ENCODE results near the gene NMT1. TPM values are rescaled to one million over a fixed set of nuclear protein-coding genes. Genes with fewer than 3 reads are reported as not detected.
"Not testable (repeated sequence)": the region's sequence is repeated elsewhere in the genome, so short reads cannot be mapped to it uniquely, and the experiment has no call there.

NMT1 gene
- total and polyA plus RNA-seq, 11 donors, result 36.8 to 114 (median 68.7) TPM

GRCh38 chr17:45050481-45051059 is 10.5 kb upstream of the NMT1 start:
- H3K27me3 ChIP-seq, result no peaks in the 10 kb centered on the region
- no peaks in the 10 kb centered on the region for H3K9me3 ChIP-seq
- TF ChIP-seq CTCF (IDR thresholded peaks at IDR 0.05) (no peak), POLR2A (IDR thresholded peaks at IDR 0.05) (no peak)
- peaks cover 0 to 27% (median 13%) of the 10 kb centered on the region in 12 donors for H3K4me1 ChIP-seq
- intact Hi-C loops (cut with DNase I), result loop anchor here in 2 of 10 donors (5.0 to 10.0 kb wide), 2 partner anchors 62 to 84 kb away; partner anchors contain the start of genes ACBD4 (in 1 of the 2) and PLCD3 (in 1 of the 2)
- peak overlapping the region; percentile 58 to 89 (median 70) for H3K4me3 ChIP-seq
- no peaks in the 10 kb centered on the region for H3K36me3 ChIP-seq
- no peak for DNase-seq
- WGBS, 4 donors, result 5 to 8% (median 6%) methylated on average over 14 of the region's 14 CpGs
- ATAC-seq, result peak in 1 of 4 donors; percentile 17
- peak overlapping the region; percentile 89 to 97 (median 92) for H3K27ac ChIP-seq

- ATAC-seq, result peak; percentile 98 to 100 (median 99)
- intact Hi-C loops (cut with DNase I), result loop anchor here in 2 of 10 donors (5.0 to 10.0 kb wide), 2 partner anchors 61 to 84 kb away; partner anchors contain the start of genes ACBD4 (in 1 of the 2) and PLCD3 (in 1 of the 2)
These were observed 9.9 kb upstream of the NMT1 start, which contains the start of gene DCAKD for GRCh38 chr17:45051060-45051719. DCAKD (minus strand) TSS chr17:45051632; CDS start chr17:45034885, 16,747 bp downstream.

GRCh38 chr17:45051720-45052051 is 9.4 kb upstream of the NMT1 start:
- intact Hi-C loops (cut with DNase I), result loop anchor here in 3 of 10 donors (1.0 to 10.0 kb wide), 3 partner anchors 9 to 83 kb away; partner anchors contain the start of genes ACBD4 (in 1 of the 3) and PLCD3 (in 1 of the 3)
- Histone ChIP-seq H3K4me3 (peak overlapping the region in 10 of 12 donors; percentile 56 to 78 (median 66)), H3K4me1 (peaks cover 0 to 27% (median 13%) of the 10 kb centered on the region in 12 donors), H3K27ac (peak overlapping the region in 10 of 12 donors; percentile 60 to 92 (median 86))
- not testable (repeated sequence) for H3K9me3 ChIP-seq, DNase-seq, H3K36me3 ChIP-seq, H3K27me3 ChIP-seq, ATAC-seq
- WGBS, 4 donors, result 0 to 4% methylated on average over 4 to 5 of the region's 54 CpGs; no CpG with 5 or more reads in 2 of the 4 donors

More at GRCh38 chr17:45051060-45051719, 9.9 kb upstream of the NMT1 start, which contains the start of gene DCAKD:
- Histone ChIP-seq H3K27me3 (no peaks in the 10 kb centered on the region), H3K4me1 (peaks cover 0 to 27% (median 13%) of the 10 kb centered on the region in 12 donors), H3K4me3 (peak within 1 kb of the TSS; percentile 58 to 89 (median 70)), H3K36me3 (no peaks in the 10 kb centered on the region), H3K27ac (peak within 1 kb of the TSS; percentile 89 to 97 (median 92)), H3K9me3 (no peaks in the 10 kb centered on the region)
- 0 to 2% (median 0%) methylated on average over 5 to 56 of the region's 56 CpGs for WGBS, 4 donors
- TF ChIP-seq POLR2A (IDR thresholded peaks at IDR 0.05), result peak in 1 of 2 donors; percentile 88
- TF ChIP-seq CTCF (IDR thresholded peaks at IDR 0.05), result peak in 1 of 12 donors; percentile 7
- peak; percentile 94 to 97 (median 96) for DNase-seq

GRCh38 chr17:45052052-45052772 is 8.9 kb upstream of the NMT1 start:
- DNase-seq, result peak in 4 of 5 donors; percentile 38 to 63 (median 60)
- peaks cover 0 to 27% (median 13%) of the 10 kb centered on the region in 12 donors for H3K4me1 ChIP-seq
- WGBS, 4 donors, result 12 to 32% (median 21%) methylated on average over 16 to 36 of the region's 36 CpGs
- no peaks in the 10 kb centered on the region for H3K36me3 ChIP-seq
- ATAC-seq, result peak in 2 of 4 donors; percentile 7 to 44
- intact Hi-C loops (cut with DNase I), result loop anchor here in 3 of 10 donors (1.0 to 10.0 kb wide), 3 partner anchors 8 to 83 kb away; partner anchors contain the start of genes ACBD4 (in 1 of the 3) and PLCD3 (in 1 of the 3)
- no peaks in the 10 kb centered on the region for H3K9me3 ChIP-seq
- H3K27ac ChIP-seq, result peak overlapping the region; percentile 60 to 92 (median 86)
- H3K27me3 ChIP-seq, result no peaks in the 10 kb centered on the region
- peak; percentile 38 to 83 for TF ChIP-seq POLR2A (IDR thresholded peaks at IDR 0.05)
- no peak for TF ChIP-seq CTCF (IDR thresholded peaks at IDR 0.05)
- peak overlapping the region; percentile 30 to 71 (median 62) for H3K4me3 ChIP-seq
